GM12872 (cell line): Measurements from ENCODE around the gene KPNB1.

ENCODE experiments used
- CTCF ChIP-seq: IDR thresholded peaks from 3 replicates; pipeline ENCODE4 v1.5.1; 2011; ENCODE audit warnings: low read depth, mild to moderate bottlenecking, low read length, moderate library complexity; ENCODE audit not compliant: insufficient read depth

The KPNB1 gene

GRCh38 chr17:47630614-47631013 lies 19.1 kb upstream of the KPNB1 start:
- no peak for TF ChIP-seq CTCF

GRCh38 chr17:47632991-47633390 lies 16.7 kb upstream of the KPNB1 start:
- TF ChIP-seq CTCF: no peak

GRCh38 chr17:47633996-47634395 lies 15.7 kb upstream of the KPNB1 start:
- TF ChIP-seq CTCF: no peak

GRCh38 chr17:47634870-47635269 lies 14.8 kb upstream of the KPNB1 start:
- TF ChIP-seq CTCF: no peak

- TF ChIP-seq CTCF: no peak
Observed at GRCh38 chr17:47635734-47636133, 14.0 kb upstream of the KPNB1 start.

- no peak for TF ChIP-seq CTCF
Observed at GRCh38 chr17:47636273-47637030, 13.3 kb upstream of the KPNB1 start.

GRCh38 chr17:47638903-47639302 lies 10.8 kb upstream of the KPNB1 start:
- TF ChIP-seq CTCF: no peak
